GM12878 (cell line): ENCODE data around the gene CSK.

Experiments
- CTCF ChIP-seq, 3 experiments: IDR thresholded peaks in 2 of 3; conservative IDR thresholded peaks in 1 of 3; 2 replicates each; pipeline ENCODE4 v1.5.1; 2011; ENCODE audit warnings: low read depth in 3 of 3, low read length in 3 of 3, mild to moderate bottlenecking in 3 of 3, control low read depth in 2 of 3, moderate library complexity in 2 of 3, inconsistent platforms in 1 of 3, mixed read lengths in 1 of 3; ENCODE audit not compliant: control insufficient read depth in 2 of 3, insufficient read depth in 1 of 3; ENCODE audit errors: extremely low read depth in 1 of 3
- PAX5 ChIP-seq: IDR thresholded peaks from 2 replicates; pipeline ENCODE4 v1.6.1; 2011; ENCODE audit warnings: low read depth, low read length, borderline replicate concordance

GRCh38 chr15:74773731-74774252 lies 8.1 kb upstream of the CSK start:
- no peak for TF ChIP-seq PAX5
- TF ChIP-seq CTCF (IDR thresholded peaks at IDR 0.05 in 2 of 3, conservative IDR thresholded peaks at IDR 0.05 in 1 of 3; ENCODE audit: control insufficient read depth in 2 of 3, extremely low read depth in 1 of 3, insufficient read depth in 1 of 3, low read depth in 3 of 3, low read length in 3 of 3), result no peak
